Jurkat, Clone E6-1 (cell line): ENCODE data around the gene ABHD5.

ENCODE experiments used
- DNase-seq: peaks from one replicate; pipeline ENCODE4 v3.0.0-alpha.2; 2011; ENCODE audit warnings: low read depth, low spot score
- H3K4me3 ChIP-seq: 2 replicates; pipeline ENCODE4 v1.5.1; 2011; ENCODE audit warnings: mild to moderate bottlenecking, low read length, control low read depth, moderate library complexity

Gene ABHD5

GRCh38 chr3:43704697-43705096, 14.0 kb downstream of the ABHD5 start:
- H3K4me3 ChIP-seq = no peak overlapping the region
- DNase-seq = no peak

DNA sequence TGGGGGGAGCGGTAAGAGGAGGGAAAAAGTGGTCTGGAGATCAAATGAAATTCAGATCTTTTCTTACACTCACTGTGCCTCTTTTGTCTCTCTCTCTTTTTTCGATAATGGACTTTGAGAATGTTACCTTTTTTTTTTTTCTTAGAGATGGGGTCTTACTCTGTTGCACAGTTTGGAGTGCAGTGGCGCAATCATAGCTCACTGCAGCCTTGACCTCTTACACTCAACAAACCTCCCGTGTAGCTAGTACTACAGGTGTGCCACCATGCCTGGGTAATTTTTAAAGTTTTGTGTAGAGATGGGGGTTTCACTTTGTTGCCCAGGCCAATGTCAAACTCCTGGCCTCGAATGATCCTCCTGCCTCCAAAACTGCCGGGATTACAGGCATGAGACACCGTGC, 15.6 kb downstream of the ABHD5 start:
- no peak overlapping the region for H3K4me3 ChIP-seq
- no peak for DNase-seq

DNA sequence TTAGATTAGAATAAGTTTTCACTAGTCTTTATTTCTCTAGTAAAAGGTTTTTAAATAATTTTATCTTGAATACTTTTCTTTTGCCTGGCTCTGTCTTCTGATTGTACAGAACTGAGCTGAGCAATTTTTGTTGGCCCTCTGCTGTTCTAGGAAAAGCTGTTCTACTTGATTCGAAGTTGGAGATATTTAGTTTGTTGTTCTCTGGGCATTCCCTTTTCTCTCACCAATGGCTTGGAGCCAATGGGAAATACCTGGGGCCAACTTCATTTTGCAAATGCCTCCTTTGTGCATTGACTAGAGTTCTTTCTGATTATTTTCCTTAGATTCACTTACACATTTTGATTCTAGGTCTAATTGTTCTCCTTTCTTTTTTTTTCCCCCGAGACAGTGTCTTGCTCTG, 16.5 kb downstream of the ABHD5 start:
- no peak for DNase-seq
- H3K4me3 ChIP-seq = no peak overlapping the region

GRCh38 chr3:43707998-43708397, 17.3 kb downstream of the ABHD5 start:
- DNase-seq = no peak
- H3K4me3 ChIP-seq = no peak overlapping the region

DNA sequence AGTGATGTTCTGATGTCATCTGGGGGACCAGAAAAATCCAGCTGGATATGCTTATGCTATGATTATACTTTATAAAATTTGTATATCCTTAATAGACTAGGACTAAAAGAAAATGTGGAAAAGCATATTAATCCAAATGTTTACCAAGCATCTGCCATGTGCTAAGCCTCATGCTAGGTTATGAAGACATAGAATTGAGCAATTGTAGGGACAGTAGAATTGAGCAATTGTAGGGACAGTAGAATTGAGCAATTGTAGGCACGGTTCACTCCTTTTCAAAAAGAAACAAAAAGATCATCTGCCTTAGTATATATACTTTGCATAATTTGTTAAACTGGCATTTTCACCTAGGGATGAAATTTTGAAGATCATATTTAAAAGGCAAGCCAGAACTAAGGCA, 18.3 kb downstream of the ABHD5 start:
- DNase-seq = no peak
- H3K4me3 ChIP-seq = no peak overlapping the region

DNA sequence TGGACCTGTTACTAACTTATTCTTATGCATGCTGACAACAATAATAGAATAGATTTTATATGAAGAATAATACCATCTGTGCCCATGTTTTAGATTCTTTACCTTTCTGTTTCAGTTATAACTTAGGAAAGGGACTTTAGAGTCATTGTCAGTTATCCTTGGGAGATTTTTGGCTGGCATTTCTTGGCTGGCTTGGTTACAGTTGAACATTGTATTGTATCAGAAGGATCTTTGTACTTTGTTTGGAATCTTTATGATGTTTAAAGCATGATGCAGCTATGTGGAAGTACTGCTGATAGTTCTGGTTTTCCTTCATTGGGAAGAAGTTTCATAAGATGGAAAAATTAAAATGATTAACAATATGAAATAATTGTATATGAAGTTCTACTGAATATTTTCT, 19.9 kb downstream of the ABHD5 start:
- no peak for DNase-seq
- H3K4me3 ChIP-seq = no peak overlapping the region

- DNase-seq = no peak
- no peak overlapping the region for H3K4me3 ChIP-seq
These were observed 27.6 kb downstream of the ABHD5 start for GRCh38 chr3:43718296-43718695.

DNA sequence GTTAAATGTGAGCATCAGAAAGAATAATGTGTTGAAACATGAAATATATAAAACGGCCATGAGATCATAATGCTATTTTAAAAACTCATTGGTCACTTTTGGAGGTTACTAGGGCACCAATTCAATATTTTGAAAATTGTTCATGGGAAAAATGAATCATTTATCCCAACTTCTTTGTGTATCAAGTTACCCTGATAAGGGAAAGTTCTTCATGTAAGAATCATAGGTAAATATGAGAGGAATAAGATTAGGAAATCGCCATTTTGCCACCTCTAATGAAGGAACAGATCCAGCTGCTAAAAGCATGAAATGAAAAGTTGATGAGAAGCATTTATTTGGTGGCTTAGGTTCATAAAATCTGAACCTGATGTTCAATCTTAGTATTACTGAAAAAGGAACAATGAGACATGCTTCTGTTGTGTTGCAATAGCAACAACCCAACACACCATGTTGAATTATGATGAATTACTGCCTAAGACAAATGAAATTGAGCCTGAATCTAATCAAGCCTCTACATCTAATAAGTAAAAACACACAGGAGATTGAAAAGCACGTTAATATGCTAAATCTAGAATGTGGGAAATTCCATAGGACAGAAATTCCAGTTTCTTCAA, 32.5 kb downstream of the ABHD5 start:
- no peak overlapping the region for H3K4me3 ChIP-seq

GRCh38 chr3:43726521-43726920, 35.8 kb downstream of the ABHD5 start:
- H3K4me3 ChIP-seq = no peak overlapping the region
- DNase-seq = no peak

More for the DNA sequence above, 32.5 kb downstream of the ABHD5 start:
- no peak for DNase-seq

DNA sequence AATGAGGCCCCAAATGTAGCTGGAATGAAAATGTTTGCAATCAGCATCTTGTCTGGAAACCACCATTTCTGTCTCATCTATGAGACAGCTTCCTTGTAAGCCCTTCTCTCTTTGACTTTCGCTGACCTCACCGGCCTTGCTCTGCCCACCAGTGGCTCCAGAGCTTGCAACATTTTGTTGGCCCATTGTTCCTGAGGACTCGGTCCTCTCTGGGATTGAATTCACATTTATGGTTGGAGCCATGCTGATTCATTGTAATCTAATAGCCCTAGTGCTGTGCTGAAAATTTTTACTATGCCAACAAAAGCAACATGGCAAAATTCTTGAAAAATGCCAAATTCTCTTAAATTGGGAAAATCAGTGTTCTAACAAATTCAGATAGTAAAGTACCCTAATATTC, 37.2 kb downstream of the ABHD5 start:
- H3K4me3 ChIP-seq = no peak overlapping the region
- no peak for DNase-seq

DNA sequence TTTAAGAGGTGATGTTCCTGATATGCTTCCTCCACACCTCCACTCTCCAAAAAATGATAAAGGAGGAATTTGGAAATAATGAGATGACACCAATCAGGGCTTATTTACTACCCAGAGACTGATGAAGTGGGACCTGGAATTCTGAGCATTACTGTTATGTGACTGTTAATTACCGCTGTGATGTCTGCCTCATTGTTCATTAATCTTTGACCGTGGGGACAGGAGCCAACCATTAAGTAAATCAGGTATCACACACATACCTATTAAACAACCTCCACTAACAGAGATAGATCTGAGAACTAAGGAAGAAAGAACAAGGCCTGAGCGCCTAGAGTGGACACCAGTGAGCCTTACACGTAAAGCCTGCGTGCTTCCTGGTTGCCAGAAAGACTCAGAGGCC, 37.7 kb downstream of the ABHD5 start:
- no peak overlapping the region for H3K4me3 ChIP-seq
- DNase-seq = no peak

DNA sequence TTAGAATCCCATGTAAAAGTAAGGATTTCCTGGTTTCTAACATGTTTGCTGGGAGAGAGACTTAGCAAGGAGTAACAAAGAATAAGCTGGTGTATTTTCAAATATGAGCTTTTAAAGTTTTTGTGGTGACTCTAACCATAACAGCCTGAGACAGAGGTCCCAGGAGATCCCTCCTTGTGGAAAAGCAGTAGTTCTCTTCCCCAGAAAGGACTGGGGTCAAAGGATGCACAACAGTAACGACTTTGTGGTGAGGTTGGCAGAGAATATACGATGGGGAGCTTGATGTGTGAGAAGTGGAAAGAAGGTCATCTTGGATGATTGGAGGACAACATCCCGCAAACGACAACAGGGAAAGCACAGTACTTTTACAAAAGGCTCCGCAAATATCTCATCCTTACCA, 38.2 kb downstream of the ABHD5 start:
- no peak overlapping the region for H3K4me3 ChIP-seq

GRCh38 chr3:43729707-43730414, 39.1 kb downstream of the ABHD5 start:
- DNase-seq = no peak
- no peak overlapping the region for H3K4me3 ChIP-seq

More for the DNA sequence above, 38.2 kb downstream of the ABHD5 start:
- DNase-seq = no peak

DNA sequence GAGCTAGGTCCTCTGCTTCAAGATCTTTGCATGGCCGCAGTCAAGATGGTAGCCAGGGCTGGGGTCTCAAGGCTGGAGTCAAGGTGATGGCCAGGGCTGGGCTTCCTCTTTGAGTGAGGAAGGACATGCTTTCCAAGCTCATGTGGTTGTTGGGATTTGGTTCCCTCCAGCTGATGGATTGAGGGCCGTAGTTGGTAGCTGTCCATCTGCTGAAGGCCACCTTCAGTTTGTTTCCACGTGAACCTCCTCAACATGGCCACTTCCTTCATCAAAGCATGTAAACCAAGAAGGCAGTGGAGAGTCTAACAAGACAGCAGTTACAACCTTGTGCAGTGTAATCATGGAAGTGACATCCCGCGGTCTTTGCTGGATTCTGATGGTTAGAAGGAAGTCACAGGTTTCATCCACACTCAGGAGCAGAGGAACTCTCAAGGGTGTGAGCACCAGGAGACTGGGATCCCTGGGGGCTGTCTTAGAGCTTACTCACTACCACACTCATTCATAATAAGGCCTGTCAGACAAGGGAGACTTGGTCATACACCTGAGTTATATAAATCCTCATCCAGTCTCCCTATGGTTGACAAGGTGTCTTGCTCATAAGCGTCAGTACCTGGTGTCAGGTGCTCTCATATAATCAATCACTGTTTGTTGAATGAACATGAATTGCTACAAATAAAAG, 42.1 kb downstream of the ABHD5 start:
- H3K4me3 ChIP-seq = no peak overlapping the region
- DNase-seq = no peak

- no peak for DNase-seq
- H3K4me3 ChIP-seq = no peak overlapping the region
These were observed 43.0 kb downstream of the ABHD5 start for GRCh38 chr3:43733459-43734384.

DNA sequence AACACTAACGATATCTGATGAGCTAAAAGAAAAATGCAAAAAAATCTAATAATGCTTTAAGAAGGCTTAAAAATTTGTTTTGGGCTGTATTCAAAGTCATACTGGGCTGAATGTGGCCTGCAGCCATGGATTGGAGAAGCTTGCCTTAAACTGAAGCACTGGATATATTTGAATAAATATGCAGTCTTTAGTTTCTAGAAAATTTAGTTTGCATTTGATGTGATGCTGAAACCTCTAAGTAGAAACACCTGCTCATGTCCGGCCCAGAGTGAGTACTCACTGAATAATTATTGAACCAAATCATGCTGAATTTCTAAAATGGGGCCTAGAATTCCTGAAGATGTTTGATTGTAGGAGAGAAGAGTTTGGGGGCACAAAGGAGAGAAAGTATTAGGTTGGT, 43.9 kb downstream of the ABHD5 start:
- no peak for DNase-seq
- H3K4me3 ChIP-seq = no peak overlapping the region

- no peak for DNase-seq
- H3K4me3 ChIP-seq = no peak overlapping the region
These were observed 44.9 kb downstream of the ABHD5 start for GRCh38 chr3:43735618-43736017.

- H3K4me3 ChIP-seq = no peak overlapping the region
- no peak for DNase-seq
These were observed 46.1 kb downstream of the ABHD5 start for GRCh38 chr3:43736558-43737440.

DNA sequence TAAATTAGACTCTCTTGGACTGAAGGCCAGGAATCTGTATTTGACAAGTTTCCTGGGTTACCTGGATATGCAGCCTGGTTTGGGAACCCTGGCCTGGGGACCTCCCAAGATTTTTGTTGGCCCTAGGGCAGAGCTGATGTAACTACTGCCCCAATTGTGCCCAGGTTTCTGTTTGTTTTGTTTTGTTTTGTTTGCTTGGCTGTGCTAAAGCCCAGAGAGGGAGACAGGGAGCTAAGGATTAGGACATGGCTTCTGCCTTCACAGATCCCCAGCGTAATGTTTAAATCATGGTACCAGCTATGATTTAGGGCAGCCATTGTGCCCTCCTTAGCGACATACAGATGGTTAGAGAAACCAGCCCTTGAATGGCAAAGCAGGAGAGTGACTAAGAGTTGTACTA, 47.6 kb downstream of the ABHD5 start:
- H3K4me3 ChIP-seq = no peak overlapping the region
- DNase-seq = no peak
